DMS79 (cell line): ENCODE measurements around the gene OR6K2.

Experiments used
- DNase-seq: peaks from one replicate; lab custom pipeline; 2025; lab: John Stamatoyannopoulos, UW

Gene OR6K2

DNA sequence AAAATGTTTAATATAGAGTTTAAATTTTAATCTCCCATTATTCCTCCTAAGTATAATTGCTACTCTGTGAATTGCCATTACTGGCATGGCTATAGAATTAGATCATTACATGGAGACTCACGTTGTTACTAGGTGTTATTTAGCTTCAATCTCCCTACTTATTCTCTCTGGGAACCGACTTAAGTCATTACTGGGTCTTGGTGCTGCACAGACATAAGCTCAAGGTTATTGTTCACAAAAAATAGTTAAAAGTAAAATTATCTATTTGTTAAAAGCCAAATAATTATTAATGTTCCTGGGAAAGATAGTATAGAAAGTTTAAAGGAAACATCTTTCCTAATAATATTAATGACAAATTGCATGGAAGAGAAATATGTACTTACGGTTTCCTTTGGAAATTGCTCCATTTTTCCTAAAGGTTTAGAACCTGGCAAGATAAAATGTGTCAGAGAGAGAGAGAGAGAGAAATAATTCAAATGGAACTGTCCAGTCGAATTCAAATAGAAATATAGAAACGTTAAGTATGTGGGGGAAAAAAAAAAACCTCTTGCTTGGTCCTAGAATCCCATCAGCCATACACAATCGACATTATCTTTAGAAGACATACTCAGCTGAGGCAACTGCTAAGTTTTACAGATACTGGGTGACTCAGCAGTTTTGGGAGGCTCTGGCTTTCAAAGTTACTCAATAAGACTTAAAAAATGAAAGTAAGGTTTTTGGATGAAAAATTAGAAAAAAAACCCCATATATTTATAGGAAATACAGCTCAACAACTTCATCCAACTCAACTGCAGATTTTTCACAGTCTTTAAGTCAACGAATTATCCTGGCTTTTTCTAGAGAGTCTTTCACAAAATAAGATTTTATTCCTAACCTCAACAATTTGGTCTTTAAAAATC lies 14.1 kb downstream of the OR6K2 start, which contains the start of gene SPTA1:
SPTA1 (minus strand) TSS at position 605 of the 899 bp plus-strand sequence; CDS start at position 407, 198 bp downstream.
- no peak for DNase-seq

GRCh38 chr1:158685085-158685484 lies 15.4 kb downstream of the OR6K2 start:
- DNase-seq, result no peak

DNA sequence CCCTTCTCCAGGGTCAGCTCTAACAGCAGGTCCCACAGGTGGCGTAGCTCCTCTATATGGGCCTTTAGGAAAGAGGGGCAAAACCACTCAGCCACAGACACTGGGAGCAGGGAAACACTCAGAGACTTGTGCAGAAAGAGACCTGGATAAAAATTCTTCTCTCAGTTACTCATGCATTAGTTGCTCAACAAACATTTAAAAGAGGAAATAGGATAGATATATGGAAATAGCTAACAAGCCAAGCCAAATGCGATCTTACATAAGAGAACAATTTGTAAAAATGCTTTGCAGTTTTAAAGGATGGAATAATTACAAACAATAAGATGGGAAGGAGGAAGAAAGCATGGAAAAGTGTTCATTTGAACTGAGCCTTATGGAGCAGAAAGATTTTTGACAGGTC lies 18.8 kb downstream of the OR6K2 start:
- no peak for DNase-seq

GRCh38 chr1:158679289-158679688 lies 21.2 kb downstream of the OR6K2 start:
- no peak for DNase-seq

DNA sequence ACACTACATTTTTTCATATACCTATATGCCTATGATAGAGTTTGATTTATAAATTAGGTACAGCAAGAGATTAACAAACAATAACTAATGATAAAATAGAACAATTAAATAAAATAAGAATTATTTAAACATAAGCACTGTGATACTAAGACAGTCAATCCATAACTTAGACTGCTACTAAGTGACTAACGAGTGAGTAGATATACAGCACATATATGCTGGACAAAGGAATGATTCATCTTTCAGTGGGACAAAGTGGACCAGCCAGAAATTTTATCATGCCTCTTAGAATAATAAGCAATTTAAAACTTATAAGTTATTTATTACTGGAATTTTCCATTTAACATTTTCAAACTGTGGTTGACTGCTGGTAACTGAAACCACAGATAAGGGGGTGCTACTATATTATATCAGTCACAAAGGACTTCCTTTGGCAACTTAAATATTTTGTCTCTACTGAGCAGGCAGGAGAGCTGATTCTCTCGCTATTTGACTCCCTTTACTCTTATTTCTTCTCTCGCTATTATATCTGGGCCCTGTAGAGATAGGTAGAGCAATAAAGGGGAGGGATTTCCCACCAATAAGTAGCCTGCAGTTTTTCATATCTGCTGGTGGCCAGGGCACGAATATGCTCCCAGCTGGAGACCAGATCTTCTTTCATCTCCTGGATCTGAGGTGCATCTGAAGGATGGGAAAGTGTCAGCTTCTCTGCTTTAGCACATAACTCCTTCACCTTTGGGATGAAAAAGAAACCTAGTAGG lies 24.7 kb downstream of the OR6K2 start:
- DNase-seq, result no peak

GRCh38 chr1:158674302-158674701 lies 26.1 kb downstream of the OR6K2 start:
- no peak for DNase-seq

DNA sequence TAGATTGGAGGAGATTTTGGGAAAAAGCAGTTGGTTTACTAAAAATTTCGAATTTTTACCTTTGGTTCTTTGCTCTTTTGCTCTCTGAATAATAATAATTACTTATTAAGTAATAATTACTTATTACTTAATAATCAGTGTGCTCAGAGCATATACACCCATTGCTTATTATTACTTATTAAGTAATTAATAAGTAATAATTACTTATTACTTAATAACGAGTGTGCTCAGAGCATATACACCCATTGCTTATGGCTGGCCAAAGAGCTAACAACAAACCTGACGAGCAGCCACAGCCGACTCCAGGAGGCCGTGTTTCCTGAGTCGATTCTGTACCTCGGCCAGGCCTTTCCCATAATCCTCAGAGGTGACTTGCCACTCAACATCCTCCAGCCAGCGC lies 34.4 kb downstream of the OR6K2 start:
- DNase-seq, result no peak

DNA sequence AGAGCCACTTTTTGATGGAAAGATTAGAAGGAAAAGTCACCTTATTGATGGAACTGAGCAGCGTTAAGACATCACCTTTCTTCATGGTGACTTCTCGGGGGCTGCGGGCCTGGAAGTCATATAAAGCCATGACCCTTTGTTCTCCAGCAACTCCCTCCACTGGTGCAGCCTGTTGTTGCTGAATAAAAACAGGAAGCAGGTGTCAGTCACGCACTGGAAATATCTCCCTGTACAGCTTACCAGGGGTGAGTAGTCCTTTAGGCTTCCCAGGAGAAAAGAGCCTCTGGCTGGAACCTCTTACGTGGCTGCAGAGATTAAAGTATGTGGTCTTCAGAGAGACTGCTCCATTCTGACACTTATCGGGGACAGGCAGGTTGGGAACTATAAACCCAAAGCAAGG lies 45.9 kb downstream of the OR6K2 start:
- no peak for DNase-seq

DNA sequence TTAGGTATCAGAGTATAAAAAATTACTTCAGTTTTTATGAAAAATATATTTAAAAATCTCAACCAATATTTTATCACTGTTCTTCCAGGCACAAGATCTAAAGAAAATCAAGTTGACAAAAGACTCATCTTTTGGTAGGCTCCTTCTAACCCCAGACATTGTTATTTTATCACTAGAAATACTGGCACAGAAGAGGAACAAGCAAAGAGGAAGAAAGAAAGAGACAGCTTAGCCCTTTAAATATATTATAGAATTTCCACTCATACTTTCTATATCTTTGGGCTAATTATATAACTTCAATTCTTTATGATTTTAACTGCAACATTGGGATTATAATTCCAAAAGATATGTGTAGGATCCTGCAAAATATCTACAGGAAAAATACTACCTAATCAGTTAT lies 46.4 kb downstream of the OR6K2 start:
- no peak for DNase-seq

DNA sequence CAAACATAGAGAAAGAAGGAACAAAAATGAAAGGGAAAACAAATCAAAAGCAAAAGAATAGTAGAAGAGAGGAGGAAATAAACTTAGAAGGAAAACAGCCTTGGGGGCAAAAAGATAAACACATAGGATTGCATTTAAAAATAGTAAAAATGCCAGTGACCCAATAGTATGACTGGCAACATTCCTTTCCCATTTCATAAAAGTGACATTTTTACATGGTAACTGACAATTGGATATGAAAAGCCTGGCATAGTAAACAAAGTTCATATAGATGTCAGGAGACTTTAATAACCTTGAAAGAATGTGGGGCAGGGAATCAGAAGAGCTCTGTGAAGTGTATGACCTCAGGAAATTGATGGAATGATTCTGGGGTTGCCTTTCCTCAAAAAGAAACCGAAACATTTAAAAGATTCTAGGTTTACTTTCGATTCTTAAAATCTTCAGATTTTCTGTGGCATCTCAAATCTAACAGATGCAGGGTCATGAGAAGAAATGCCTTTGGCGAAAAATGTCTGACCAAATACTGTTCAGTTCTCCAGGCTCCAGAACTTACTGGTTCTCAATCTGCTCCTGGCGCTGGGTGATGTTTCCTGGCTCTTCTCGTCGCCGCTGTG lies 47.6 kb downstream of the OR6K2 start:
- DNase-seq, result no peak
